Large intestine (tissue), 3 donors: ENCODE data around the gene MLLT1. TPM values are rescaled to one million over a fixed set of nuclear protein-coding genes. Genes with fewer than 3 reads are reported as not detected.

Experiments
- DNase-seq, 2 donors: peaks; one replicate each; pipeline versions ENCODE4 v3.0.0 to v3.0.0-alpha.2; 2013
- H3K27ac ChIP-seq: one replicate; pipeline ENCODE4 v1.5.1; 2013; ENCODE audit warnings: low read length
- H3K27me3 ChIP-seq: 2 replicates; pipeline ENCODE4 v1.6.1; 2013; ENCODE audit warnings: low read length; ENCODE audit not compliant: control insufficient read depth, insufficient read depth
- H3K36me3 ChIP-seq: 2 replicates; pipeline ENCODE4 v1.6.1; 2013; ENCODE audit warnings: low read length; ENCODE audit not compliant: control insufficient read depth, insufficient read depth
- H3K4me1 ChIP-seq: one replicate; pipeline ENCODE4 v1.6.1; 2013; ENCODE audit warnings: low read length; ENCODE audit not compliant: control insufficient read depth, insufficient read depth
- H3K4me3 ChIP-seq: one replicate; pipeline ENCODE4 v1.5.1; 2013; ENCODE audit warnings: low read length
- H3K9me3 ChIP-seq: one replicate; pipeline ENCODE4 v1.6.1; 2013; ENCODE audit warnings: mild to moderate bottlenecking, low read depth, low read length, moderate library complexity; ENCODE audit not compliant: control insufficient read depth
- WGBS: methylation state at CpG from one replicate; pipeline ENCODE4 v1.1.5; 2013; ENCODE audit warnings: low lambda C conversion rate; ENCODE audit not compliant: insufficient coverage; 5-methylcytosine and 5-hydroxymethylcytosine counted together
- polyA plus RNA-seq: library from polyadenylated mRNA; unstranded; fragments of 120-200 nt; gene quantifications from one replicate; pipeline ENCODE4 v1.2.1, GENCODE V29; 2013

Gene MLLT1
- polyA plus RNA-seq, 1 donor, result 44.3 TPM

- Histone ChIP-seq H3K27me3 (no peaks in the 10 kb centered on the region), H3K9me3 (no peaks in the 10 kb centered on the region), H3K4me1 (peaks cover 57% of the 10 kb centered on the region), H3K4me3 (no peak overlapping the region), H3K27ac (no peak overlapping the region), H3K36me3 (peaks cover 14% of the 10 kb centered on the region)
- WGBS, result no CpG with 5 or more reads among the region's 18 CpGs
- no peak for DNase-seq
These were observed 4.5 kb downstream of the MLLT1 start for GRCh38 chr19:6275170-6275744.

DNA sequence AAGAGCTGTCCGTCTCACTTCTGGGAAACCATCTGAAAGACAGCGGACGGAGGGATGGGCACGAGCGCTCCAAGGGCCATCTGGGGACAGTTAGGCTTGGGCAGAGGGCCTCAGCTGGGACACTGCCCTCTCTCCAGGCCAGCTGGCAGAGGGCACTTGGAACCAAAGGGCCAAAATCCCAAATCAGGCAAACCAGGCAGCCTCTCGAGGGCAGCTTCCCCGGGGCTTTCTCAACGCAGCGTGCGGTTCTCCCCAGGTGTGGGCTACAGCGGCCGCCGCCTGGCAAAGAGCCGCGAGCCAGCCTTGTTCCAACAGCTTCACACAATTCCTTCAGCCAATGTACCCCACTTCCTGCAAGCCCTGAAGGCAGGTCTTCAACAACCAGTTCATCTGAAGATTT, 5.0 kb downstream of the MLLT1 start:
- no CpG with 5 or more reads among the region's 15 CpGs for WGBS
- Histone ChIP-seq H3K4me1 (peaks cover 57% of the 10 kb centered on the region), H3K27me3 (no peaks in the 10 kb centered on the region), H3K9me3 (no peaks in the 10 kb centered on the region), H3K4me3 (no peak overlapping the region), H3K36me3 (peaks cover 19% of the 10 kb centered on the region), H3K27ac (no peak overlapping the region)
- DNase-seq, result no peak

GRCh38 chr19:6273701-6274601, 5.8 kb downstream of the MLLT1 start:
- H3K4me3 ChIP-seq, result no peak overlapping the region
- H3K9me3 ChIP-seq, result no peaks in the 10 kb centered on the region
- peaks cover 27% of the 10 kb centered on the region for H3K36me3 ChIP-seq
- no peaks in the 10 kb centered on the region for H3K27me3 ChIP-seq
- peaks cover 57% of the 10 kb centered on the region for H3K4me1 ChIP-seq
- peak overlapping the region; percentile 42 for H3K27ac ChIP-seq
- peak in 1 of 2 donors; percentile 34 for DNase-seq
- WGBS, result no CpG with 5 or more reads among the region's 30 CpGs

- peak overlapping the region; percentile 42 for H3K27ac ChIP-seq
- H3K27me3 ChIP-seq, result no peaks in the 10 kb centered on the region
- no peak for DNase-seq
- 73% methylated on average over 5 of the region's 22 CpGs for WGBS
- H3K4me3 ChIP-seq, result no peak overlapping the region
- peaks cover 36% of the 10 kb centered on the region for H3K36me3 ChIP-seq
- peaks cover 53% of the 10 kb centered on the region for H3K4me1 ChIP-seq
- no peaks in the 10 kb centered on the region for H3K9me3 ChIP-seq
These were observed 6.7 kb downstream of the MLLT1 start for GRCh38 chr19:6272913-6273600.

GRCh38 chr19:6272411-6272791, 7.4 kb downstream of the MLLT1 start:
- WGBS, result no CpG with 5 or more reads among the region's 11 CpGs
- Histone ChIP-seq H3K4me3 (no peak overlapping the region), H3K4me1 (peaks cover 50% of the 10 kb centered on the region), H3K27ac (peak overlapping the region; percentile 76), H3K9me3 (no peaks in the 10 kb centered on the region), H3K27me3 (no peaks in the 10 kb centered on the region), H3K36me3 (peaks cover 37% of the 10 kb centered on the region)
- no peak for DNase-seq

GRCh38 chr19:6271721-6272410, 7.9 kb downstream of the MLLT1 start:
- peak overlapping the region; percentile 76 for H3K27ac ChIP-seq
- WGBS, result no CpG with 5 or more reads among the region's 35 CpGs
- peaks cover 36% of the 10 kb centered on the region for H3K36me3 ChIP-seq
- H3K27me3 ChIP-seq, result no peaks in the 10 kb centered on the region
- DNase-seq, result peak; percentile 66 to 75
- H3K4me3 ChIP-seq, result peak overlapping the region; percentile 24
- peaks cover 45% of the 10 kb centered on the region for H3K4me1 ChIP-seq
- no peaks in the 10 kb centered on the region for H3K9me3 ChIP-seq

- Histone ChIP-seq H3K4me1 (peaks cover 42% of the 10 kb centered on the region), H3K27me3 (no peaks in the 10 kb centered on the region), H3K36me3 (peaks cover 38% of the 10 kb centered on the region), H3K4me3 (peak overlapping the region; percentile 24), H3K9me3 (no peaks in the 10 kb centered on the region), H3K27ac (peak overlapping the region; percentile 76)
- DNase-seq, result no peak
- WGBS, result 60% methylated on average over 1 of the region's 9 CpGs
These were observed 8.5 kb downstream of the MLLT1 start for GRCh38 chr19:6271251-6271650.

DNA sequence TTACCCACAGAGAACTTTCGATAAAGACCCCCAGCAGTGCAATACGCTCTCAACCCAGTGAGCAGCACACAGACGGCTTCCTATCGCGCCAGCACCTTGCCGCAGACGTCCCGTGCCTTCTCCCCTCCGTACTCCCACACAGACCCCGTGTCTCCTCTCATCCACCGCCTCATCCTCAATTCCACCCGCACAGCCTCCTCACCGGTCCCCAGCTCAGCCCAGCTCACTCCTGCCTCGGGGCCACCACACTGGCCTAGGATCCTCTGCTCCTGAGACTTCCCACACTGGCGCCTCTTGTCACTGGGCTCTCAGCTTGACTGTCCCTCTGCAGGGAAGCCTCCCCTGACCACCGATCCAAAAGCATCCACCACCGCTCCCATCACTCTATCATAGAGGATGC, 9.0 kb downstream of the MLLT1 start:
- H3K36me3 ChIP-seq, result peaks cover 40% of the 10 kb centered on the region
- no peaks in the 10 kb centered on the region for H3K9me3 ChIP-seq
- H3K4me3 ChIP-seq, result no peak overlapping the region
- H3K27ac ChIP-seq, result no peak overlapping the region
- DNase-seq, result no peak
- peaks cover 42% of the 10 kb centered on the region for H3K4me1 ChIP-seq
- H3K27me3 ChIP-seq, result no peaks in the 10 kb centered on the region
- WGBS, result no CpG with 5 or more reads among the region's 17 CpGs

- WGBS, result no CpG with 5 or more reads among the region's 31 CpGs
- Histone ChIP-seq H3K4me3 (no peak overlapping the region), H3K27me3 (no peaks in the 10 kb centered on the region), H3K27ac (no peak overlapping the region), H3K9me3 (no peaks in the 10 kb centered on the region), H3K36me3 (peaks cover 44% of the 10 kb centered on the region), H3K4me1 (peaks cover 39% of the 10 kb centered on the region)
- no peak for DNase-seq
These were observed 9.6 kb downstream of the MLLT1 start for GRCh38 chr19:6270076-6270745.
